A549 (cell line): ENCODE results near the gene TMEM163. TPM values are rescaled to one million over a fixed set of nuclear protein-coding genes. Genes with fewer than 3 reads are reported as not detected.

Source experiments
- ATAC-seq, 2 experiments: fragments of 200-7000 bp in 1 of 2; fragments of >200 bp in 1 of 2; cut with Nextera tagmentation in 1 of 2; cut with Tn5 transposase in 1 of 2; 3 replicates each; pipeline versions ENCODE4 v1.8.0 to v1.9.1; 2018 to 2020; ENCODE audit warnings: mild to moderate bottlenecking in 1 of 2, moderate library complexity in 1 of 2
- CTCF ChIA-PET: fragments of 300-600 bp; sonication (Branson Sonifier 250); formaldehyde crosslinking; extraction: SDS; loops from one replicate; lab custom pipeline; 2021; ENCODE audit warnings: antibody characterized with exemption, inconsistent platforms; lab: Yijun Ruan, JAX
- POLR2A ChIA-PET: fragments of 350-600 bp; formaldehyde crosslinking; extraction: SDS; loops from one replicate; lab custom pipeline; 2021; ENCODE audit warnings: antibody characterized with exemption, inconsistent platforms; lab: Yijun Ruan, JAX
- DNase-seq, 2 experiments: peaks; one replicate each; pipeline versions ENCODE4 v3.0.0 to v3.0.0-alpha.2; 2011 to 2016; ENCODE audit warnings: low read depth in 1 of 2, low spot score in 1 of 2
- FAIRE-seq: peaks from 2 replicates; lab custom pipeline; 2011; peaks lifted over from hg19 to GRCh38; lab: Jason Lieb, UNC
- H3K27ac ChIP-seq, 2 experiments: fragments of >200 bp; sonication (Bioruptor Twin); formaldehyde crosslinking; 3 replicates each; pipeline ENCODE4 v1.5.1; 2016 to 2017
- H3K4me1 ChIP-seq: fragments of >200 bp; sonication (Bioruptor Twin); formaldehyde crosslinking; 3 replicates; pipeline ENCODE4 v1.6.1; 2016
- H3K4me2 ChIP-seq: fragments of >200 bp; sonication (Bioruptor Twin); formaldehyde crosslinking; 3 replicates; pipeline ENCODE4 v1.6.1; 2016
- H3K4me3 ChIP-seq: fragments of >200 bp; sonication (Bioruptor Twin); formaldehyde crosslinking; 3 replicates; pipeline ENCODE4 v1.5.1; 2016
- H3K9me3 ChIP-seq: fragments of >200 bp; sonication (Bioruptor Twin); formaldehyde crosslinking; 3 replicates; pipeline ENCODE4 v1.6.1; 2016
- CBX2 ChIP-seq: fragments of 200-600 bp; sonication (generic); IDR thresholded peaks from 2 replicates; pipeline ENCODE4 v1.6.1; 2016; ENCODE audit warnings: low read depth, mild to moderate bottlenecking, borderline replicate concordance
- CTCF ChIP-seq: fragments of >200 bp; sonication (Bioruptor Twin); formaldehyde crosslinking; IDR thresholded peaks from 3 replicates; pipeline ENCODE4 v1.5.1; 2016
- E2F6 ChIP-seq: IDR thresholded peaks from 2 replicates; pipeline ENCODE4 v1.6.1; 2012; ENCODE audit warnings: low read depth, borderline replicate concordance
- FOSL2 ChIP-seq, 2 experiments: fragments of 450-650 bp in 1 of 2; fragments of >200 bp in 1 of 2; sonication (Bioruptor Twin) in 1 of 2; formaldehyde crosslinking; IDR thresholded peaks; 2 replicates each; pipeline versions ENCODE4 v1.5.0 to v1.6.1; 2016 to 2020; ENCODE audit warnings: mild to moderate bottlenecking in 1 of 2, moderate library complexity in 1 of 2
- HOXA7 ChIP-seq: fragments of 250-450 bp; sonication (Bioruptor Pico); IDR thresholded peaks from 2 replicates; pipeline ENCODE4 v1.5.0; 2020; ENCODE audit warnings: mild to moderate bottlenecking, moderate library complexity
- HOXB13 ChIP-seq: fragments of 250-450 bp; sonication (Bioruptor Pico); IDR thresholded peaks from 2 replicates; pipeline ENCODE4 v1.5.0; 2020; ENCODE audit warnings: low read depth, mild to moderate bottlenecking, moderate library complexity
- JUNB ChIP-seq: fragments of >200 bp; sonication (Bioruptor Twin); formaldehyde crosslinking; IDR thresholded peaks from 2 replicates; pipeline ENCODE4 v1.6.1; 2016
- MAFK ChIP-seq: fragments of 450-650 bp; IDR thresholded peaks from 2 replicates; pipeline ENCODE4 v1.6.1; 2014; ENCODE audit not compliant: partially characterized antibody
- PHF8 ChIP-seq: fragments of 200-600 bp; sonication (generic); IDR thresholded peaks from 2 replicates; pipeline ENCODE4 v1.6.1; 2016; ENCODE audit warnings: low read depth, mild to moderate bottlenecking, antibody characterized with exemption, moderate library complexity, borderline replicate concordance
- POLR2A ChIP-seq: IDR thresholded peaks from 2 replicates; pipeline ENCODE4 v1.6.1; 2012; ENCODE audit warnings: mild to moderate bottlenecking, low read length
- RARB ChIP-seq: fragments of 250-450 bp; sonication (Bioruptor Pico); IDR thresholded peaks from 2 replicates; pipeline ENCODE4 v1.8.0; 2021; ENCODE audit warnings: mild to moderate bottlenecking, moderate library complexity
- RCOR1 ChIP-seq: fragments of 150-350 bp; IDR thresholded peaks from 2 replicates; pipeline ENCODE4 v1.6.1; 2014; ENCODE audit warnings: antibody characterized with exemption, low read length, low read depth
- REST ChIP-seq: fragments of 200-600 bp; sonication (generic); IDR thresholded peaks from 2 replicates; pipeline ENCODE4 v1.6.1; 2016; ENCODE audit warnings: antibody characterized with exemption, mild to moderate bottlenecking, moderate library complexity
- RFX5 ChIP-seq: fragments of 450-650 bp; IDR thresholded peaks from 2 replicates; pipeline ENCODE4 v1.7.1; 2014; ENCODE audit warnings: antibody characterized with exemption, mild to moderate bottlenecking, moderate library complexity
- SMC3 ChIP-seq: fragments of >200 bp; sonication (Bioruptor Twin); formaldehyde crosslinking; IDR thresholded peaks from 3 replicates; pipeline ENCODE4 v1.6.1; 2018; ENCODE audit warnings: inconsistent platforms
- SREBF2 ChIP-seq: fragments of 450-650 bp; IDR thresholded peaks from 2 replicates; pipeline ENCODE4 v1.6.1; 2014; ENCODE audit warnings: mild to moderate bottlenecking, moderate library complexity
- ZC3H11A ChIP-seq: fragments of 450-650 bp; IDR thresholded peaks from 2 replicates; pipeline ENCODE4 v1.6.1; 2014; ENCODE audit warnings: antibody characterized with exemption, mild to moderate bottlenecking
- ZNF302 ChIP-seq: fragments of 250-450 bp; sonication (Bioruptor Pico); IDR thresholded peaks from 2 replicates; pipeline ENCODE4 v1.9.0; 2021; ENCODE audit warnings: inconsistent platforms, mild to moderate bottlenecking, moderate library complexity
- ZSCAN20 ChIP-seq: fragments of 250-450 bp; sonication (Bioruptor Pico); IDR thresholded peaks from 2 replicates; pipeline ENCODE4 v1.8.0; 2022; ENCODE audit warnings: mild to moderate bottlenecking, moderate library complexity
- WGBS: methylation state at CpG from one replicate; pipeline ENCODE4 v1.1.6; 2017; ENCODE audit errors: missing lambda C conversion rate; 5-methylcytosine and 5-hydroxymethylcytosine counted together
- polyA plus RNA-seq, 4 experiments: library from polyadenylated mRNA; depleted of rRNA in 3 of 4; stranded (reverse); fragments of >200 nt; fragmentation: RNase III in 1 of 4; extraction: RNeasy Plus Mini Kit Qiagen cat#74134 plus additional on column Dnase treatment in 1 of 4; gene quantifications; 2 replicates in 3 of 4; 3 replicates in 1 of 4; pipeline ENCODE4 v1.2.3, GENCODE V29; 2011 to 2017

Gene TMEM163
- polyA plus RNA-seq, 2 of the 4 experiments (the other 2 are of a cell fraction): not detected

GRCh38 chr2:134555411-134555810 lies 163.4 kb downstream of the TMEM163 start:
- TF ChIP-seq RFX5 (no peak), RARB (CRISPR knock-in tag) (no peak), JUNB (no peak), POLR2A (no peak), CBX2 (no peak), ZNF302 (CRISPR knock-in tag) (no peak), HOXB13 (CRISPR knock-in tag) (no peak), FOSL2 (IDR thresholded peaks at IDR 0.05) (no peak), FOSL2 (CRISPR knock-in tag; IDR thresholded peaks at IDR 0.05) (no peak), RCOR1 (no peak), E2F6 (no peak), ZC3H11A (no peak), HOXA7 (CRISPR knock-in tag) (no peak)
- TF ChIP-seq, all 56 proteins: peak for 0
- 58% methylated on average over 6 of the region's 6 CpGs for WGBS
- ChIA-PET POLR2A (no interaction called here), CTCF (interaction anchor here (1.5 kb wide), 1 partner anchor 11 kb away, joined by 3 read pairs; no protein-coding TSS in a partner anchor)
- no peaks in the 10 kb centered on the region for H3K4me1 ChIP-seq
- no peak overlapping the region for H3K4me2 ChIP-seq
- no peak for ATAC-seq
- no peaks in the 10 kb centered on the region for H3K9me3 ChIP-seq
- H3K4me3 ChIP-seq: no peak overlapping the region
- DNase-seq: no peak
- no peak overlapping the region for H3K27ac ChIP-seq
- no peak for FAIRE-seq

GRCh38 chr2:134553657-134554056 lies 165.1 kb downstream of the TMEM163 start:
- ATAC-seq (no peak), FAIRE-seq (no peak), DNase-seq (no peak)
- no peak overlapping the region for H3K27ac ChIP-seq
- H3K4me2 ChIP-seq: no peak overlapping the region
- 42% methylated on average over 7 of the region's 7 CpGs for WGBS
- H3K4me3 ChIP-seq: no peak overlapping the region
- H3K9me3 ChIP-seq: no peaks in the 10 kb centered on the region
- ChIA-PET POLR2A (interaction anchor here (0.7 kb wide), 1 partner anchor 15 kb away, joined by 4 read pairs; no protein-coding TSS in a partner anchor), CTCF (interaction anchor here (1.5 kb wide), 1 partner anchor 9 kb away, joined by 3 read pairs; no protein-coding TSS in a partner anchor)
- H3K4me1 ChIP-seq: no peaks in the 10 kb centered on the region
- TF ChIP-seq MAFK (peak; percentile 56), ZSCAN20 (CRISPR knock-in tag) (no peak), ZC3H11A (no peak)

GRCh38 chr2:134550566-134551164 lies 168.1 kb downstream of the TMEM163 start:
- Histone ChIP-seq H3K4me2 (no peak overlapping the region), H3K27ac (no peak overlapping the region), H3K4me1 (no peaks in the 10 kb centered on the region), H3K4me3 (no peak overlapping the region), H3K9me3 (no peaks in the 10 kb centered on the region)
- CTCF ChIA-PET: no interaction called here
- no peak for TF ChIP-seq CTCF
- TF ChIP-seq HOXB13 (CRISPR knock-in tag): no peak
- TF ChIP-seq SREBF2: no peak
- TF ChIP-seq PHF8: no peak
- no peak for TF ChIP-seq SMC3
- TF ChIP-seq REST: no peak
- POLR2A ChIA-PET: no interaction called here
- WGBS: 48% methylated on average over 13 of the region's 13 CpGs
- ATAC-seq: no peak
- no peak for DNase-seq
- FAIRE-seq: no peak
